ENCODE data around the gene TSR1. TPM values are rescaled to one million over a fixed set of nuclear protein-coding genes. Genes with fewer than 3 reads are reported as not detected.
A peak's percentile ranks its signal among the peaks of the same experiment; 100 is the strongest.

Gene TSR1
- polyA plus RNA-seq, 1 donor from 2014 or later, result 19.9 TPM

DNA sequence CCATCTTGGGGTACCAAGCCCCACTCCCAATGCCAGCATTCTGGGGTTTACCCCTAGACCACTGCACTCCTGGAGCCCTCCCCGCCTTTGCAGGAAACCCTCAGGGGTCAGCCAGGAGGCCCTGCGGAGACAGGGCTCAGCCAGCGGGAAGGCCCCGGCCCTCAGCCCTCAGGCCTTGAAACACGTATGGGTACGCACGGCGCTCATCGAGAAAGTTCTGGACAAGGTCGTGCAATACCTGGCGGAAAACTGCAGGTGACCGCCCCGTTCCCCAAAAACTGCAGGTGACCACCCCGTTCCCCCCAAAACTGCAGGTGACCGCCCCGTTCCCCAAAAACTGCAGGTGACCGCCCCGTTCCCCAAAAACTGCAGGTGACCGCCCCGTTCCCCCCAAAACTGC, 25.8 kb upstream of the TSR1 start:
- Mint-ChIP-seq H3K4me3 (no peak overlapping the region), H3K27ac (no peak overlapping the region), H3K27me3 (no peaks in the 10 kb centered on the region), H3K4me1 (peaks cover 0 to 2% (median 0%) of the 10 kb centered on the region in 3 donors), H3K36me3 (peaks cover 1% of the 10 kb centered on the region), H3K9me3 (no peaks in the 10 kb centered on the region)

DNA sequence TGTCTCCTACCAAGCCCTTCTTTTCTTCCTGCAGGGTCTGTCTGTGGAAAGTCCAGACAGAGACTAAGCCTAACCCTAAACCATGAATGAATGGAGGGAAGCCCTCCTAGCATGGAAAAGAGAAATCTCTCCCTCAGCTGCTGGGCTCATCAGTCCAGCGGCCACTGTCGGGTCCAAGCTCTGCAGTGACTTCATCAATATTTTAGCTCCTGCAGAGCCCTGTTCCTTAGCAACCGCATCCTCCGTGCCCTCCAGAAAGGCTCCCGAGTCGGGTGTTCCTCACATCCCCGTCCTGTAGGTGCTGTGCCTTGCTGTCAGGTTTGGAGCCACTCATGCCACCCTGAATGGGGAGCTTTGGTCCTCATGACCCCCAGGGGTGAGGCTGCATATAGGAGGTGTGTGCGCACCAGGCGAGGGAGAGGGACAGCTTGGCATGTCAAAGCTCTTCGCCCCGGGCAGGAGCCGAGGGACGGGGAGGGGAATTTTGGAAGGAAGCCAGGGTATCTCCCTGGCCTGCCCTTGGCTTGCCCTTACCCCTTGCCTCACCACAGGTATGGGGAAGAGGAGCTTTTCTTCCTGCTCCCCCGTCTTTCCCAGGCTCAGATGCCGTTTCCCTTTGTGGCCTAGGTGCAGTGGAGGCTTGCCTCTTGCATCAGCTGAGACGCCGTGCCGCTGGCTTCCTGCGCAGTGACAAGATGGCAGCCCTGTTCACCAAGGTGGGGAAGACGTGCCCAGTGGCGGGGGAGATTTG, 24.9 kb upstream of the TSR1 start:
- no peak overlapping the region for H3K27ac Mint-ChIP-seq
- H3K36me3 Mint-ChIP-seq, result no peaks in the 10 kb centered on the region
- H3K4me1 Mint-ChIP-seq, result peaks cover 0 to 2% (median 0%) of the 10 kb centered on the region in 3 donors
- H3K27me3 Mint-ChIP-seq, result no peaks in the 10 kb centered on the region
- H3K9me3 Mint-ChIP-seq, result no peaks in the 10 kb centered on the region
- H3K4me3 Mint-ChIP-seq, result no peak overlapping the region

DNA sequence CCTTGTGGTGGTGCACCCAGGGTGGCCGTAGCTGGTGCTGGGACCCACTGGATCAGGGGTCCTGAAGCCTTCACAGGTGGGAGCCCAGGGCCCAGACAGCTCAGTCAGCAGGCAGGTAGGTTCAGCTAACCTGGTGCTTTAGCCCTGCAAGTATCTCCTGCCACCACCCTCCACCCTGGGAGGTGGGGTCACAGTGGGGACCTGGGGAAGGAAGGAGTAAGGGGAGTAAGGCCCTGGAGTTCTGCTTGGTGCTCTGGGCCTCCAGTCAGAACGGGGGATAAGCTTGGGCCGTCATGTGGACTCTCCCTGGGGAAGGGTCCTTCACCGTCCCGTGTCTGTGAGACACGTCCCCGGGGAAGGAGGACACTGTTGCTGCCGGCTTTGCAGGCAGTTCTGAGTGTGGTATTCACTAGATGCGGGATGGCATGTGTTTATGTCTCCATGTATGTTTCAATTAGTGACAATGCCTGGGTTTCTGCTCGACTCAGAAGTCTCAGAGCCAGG, 21.7 kb upstream of the TSR1 start:
- Mint-ChIP-seq H3K36me3 (no peaks in the 10 kb centered on the region), H3K4me1 (peaks cover 0 to 7% (median 7%) of the 10 kb centered on the region in 3 donors), H3K4me3 (no peak overlapping the region), H3K27ac (no peak overlapping the region), H3K27me3 (no peaks in the 10 kb centered on the region), H3K9me3 (no peaks in the 10 kb centered on the region)

DNA sequence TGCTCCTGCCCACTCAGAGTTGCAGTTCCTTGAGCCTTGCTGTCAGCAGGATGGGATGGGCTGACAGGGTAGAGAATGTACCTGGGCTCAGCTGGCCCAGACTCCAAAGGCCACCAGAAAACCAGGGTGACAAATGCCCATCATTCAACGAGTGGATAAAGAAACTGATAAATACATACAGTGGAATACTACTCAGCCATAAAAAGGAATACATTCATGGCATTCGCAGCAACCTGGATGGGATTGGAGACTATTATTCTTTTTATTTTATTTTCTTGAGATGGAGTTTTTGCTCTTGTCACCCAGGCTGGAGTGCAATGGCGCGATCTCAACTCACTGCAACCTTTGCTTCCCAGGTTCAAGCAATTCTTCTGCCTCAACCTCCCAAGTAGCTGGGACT, 21.0 kb upstream of the TSR1 start:
- Mint-ChIP-seq H3K27ac (no peak overlapping the region), H3K27me3 (no peaks in the 10 kb centered on the region), H3K36me3 (no peaks in the 10 kb centered on the region), H3K4me1 (peaks cover 0 to 8% (median 7%) of the 10 kb centered on the region in 3 donors), H3K4me3 (no peak overlapping the region), H3K9me3 (no peaks in the 10 kb centered on the region)

DNA sequence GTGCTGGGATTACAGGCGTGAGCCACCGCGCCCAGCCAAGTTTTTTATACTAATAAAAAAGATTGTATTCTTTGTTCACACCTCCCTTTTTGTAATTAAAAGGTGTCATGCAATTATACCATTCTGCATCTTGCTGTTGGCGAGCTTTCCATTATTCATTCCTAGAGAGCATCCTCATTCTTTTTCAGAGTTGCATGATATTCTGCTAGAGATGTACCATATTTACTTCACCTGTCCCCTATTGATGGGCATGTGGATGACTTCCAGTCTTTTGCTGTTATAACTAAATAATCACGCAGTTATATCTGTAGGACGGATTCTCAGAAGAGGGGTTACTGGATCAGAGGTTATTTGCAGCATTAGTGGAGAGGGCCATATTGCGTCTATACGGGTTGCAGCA, 18.1 kb upstream of the TSR1 start:
- no peaks in the 10 kb centered on the region for H3K9me3 Mint-ChIP-seq
- H3K36me3 Mint-ChIP-seq, result peaks cover 2% of the 10 kb centered on the region
- no peak overlapping the region for H3K27ac Mint-ChIP-seq
- H3K4me1 Mint-ChIP-seq, result peaks cover 0 to 8% (median 6%) of the 10 kb centered on the region in 3 donors
- no peaks in the 10 kb centered on the region for H3K27me3 Mint-ChIP-seq
- H3K4me3 Mint-ChIP-seq, result no peak overlapping the region

DNA sequence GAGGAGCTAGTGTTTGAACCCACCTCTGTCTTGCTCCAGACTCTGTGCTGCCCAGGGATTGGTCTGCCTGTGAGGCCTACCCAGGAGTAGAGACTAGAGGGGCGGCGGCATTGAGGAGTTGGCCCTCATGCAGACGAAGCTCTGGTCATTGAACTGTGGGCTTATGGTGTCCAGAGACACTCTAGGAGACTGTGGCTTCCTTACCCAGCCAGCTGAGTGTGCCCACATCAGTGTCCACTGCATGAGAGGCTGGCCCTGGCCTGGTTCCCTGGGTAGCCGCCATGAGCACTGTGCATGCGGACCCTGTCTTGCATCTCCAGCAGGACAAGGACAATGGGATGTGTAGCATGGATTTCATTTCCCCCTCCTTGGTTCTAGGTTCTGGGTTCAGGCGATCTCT, 15.0 kb upstream of the TSR1 start:
- Mint-ChIP-seq H3K4me3 (no peak overlapping the region), H3K9me3 (no peaks in the 10 kb centered on the region), H3K27me3 (no peaks in the 10 kb centered on the region), H3K27ac (no peak overlapping the region), H3K4me1 (peaks cover 0 to 9% (median 6%) of the 10 kb centered on the region in 3 donors), H3K36me3 (peaks cover 4% of the 10 kb centered on the region)

DNA sequence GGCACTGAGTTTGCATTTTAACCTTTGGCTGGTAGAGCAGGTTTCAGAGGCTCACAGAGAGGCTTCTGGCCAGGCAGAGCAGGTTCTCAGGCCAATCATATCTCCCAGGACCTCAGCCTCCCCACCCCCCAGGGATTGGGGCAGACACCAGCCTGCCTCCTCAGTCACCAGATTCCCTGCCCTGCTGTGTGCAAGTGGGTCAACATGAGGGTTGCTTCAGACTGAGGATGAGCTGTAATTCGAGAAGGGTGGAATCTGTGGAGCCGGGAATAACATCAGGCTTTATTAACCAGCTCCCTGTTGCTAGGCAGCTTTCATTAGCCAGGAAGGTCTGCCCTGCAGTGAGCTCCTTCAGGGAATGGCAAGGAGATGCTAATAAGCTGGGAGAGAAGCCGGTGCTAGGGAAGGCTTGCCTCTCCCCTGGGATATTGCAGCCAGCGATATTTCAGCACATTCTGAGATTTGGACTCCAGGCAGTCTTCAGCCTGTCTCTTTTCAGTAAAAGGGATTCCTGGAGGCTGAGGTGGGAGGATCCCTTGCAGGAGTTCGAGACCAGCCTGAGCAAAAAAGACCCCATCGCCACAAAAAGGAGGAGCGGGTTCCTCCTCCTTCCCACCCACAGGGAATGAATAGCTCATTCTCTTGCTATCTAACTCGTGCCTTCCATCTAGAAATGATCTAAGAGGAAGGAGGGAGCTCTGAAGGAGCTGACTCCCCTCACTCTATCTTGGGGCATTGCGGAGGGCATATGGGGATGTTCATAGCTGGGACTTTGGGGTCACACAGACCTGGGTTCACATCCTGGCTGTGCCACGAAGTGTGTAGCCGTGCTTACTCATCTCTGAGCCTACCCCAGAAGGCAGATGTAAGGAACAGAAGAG, 11.8 kb upstream of the TSR1 start:
- H3K36me3 Mint-ChIP-seq, result peaks cover 6% of the 10 kb centered on the region
- H3K4me3 Mint-ChIP-seq, result no peak overlapping the region
- H3K27me3 Mint-ChIP-seq, result no peaks in the 10 kb centered on the region
- no peak overlapping the region for H3K27ac Mint-ChIP-seq
- no peaks in the 10 kb centered on the region for H3K9me3 Mint-ChIP-seq
- H3K4me1 Mint-ChIP-seq, result peaks cover 0 to 3% (median 2%) of the 10 kb centered on the region in 3 donors

DNA sequence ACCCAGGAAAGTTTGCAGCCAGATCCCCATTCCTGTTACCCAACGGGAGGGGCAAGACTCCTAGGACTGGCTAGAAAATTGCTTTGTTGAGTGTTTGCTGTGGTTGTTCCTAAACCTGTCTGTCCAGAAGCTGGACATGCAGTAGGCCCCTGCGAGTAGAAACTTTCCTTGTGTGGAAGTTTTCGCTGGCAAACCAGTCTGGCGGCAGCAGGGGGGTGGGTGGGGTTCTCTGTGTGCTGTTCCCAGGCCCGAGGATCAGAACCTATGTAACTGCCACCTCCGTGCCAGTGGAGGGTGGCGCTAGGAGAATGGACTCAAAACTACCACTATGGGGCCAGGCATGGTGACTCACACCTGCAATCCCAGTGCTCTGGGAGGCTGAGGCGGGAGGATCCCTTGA, 10.2 kb upstream of the TSR1 start:
- Mint-ChIP-seq H3K27ac (peak overlapping the region in 1 of 3 donors; percentile 73), H3K9me3 (no peaks in the 10 kb centered on the region), H3K4me1 (peaks cover 0 to 3% (median 1%) of the 10 kb centered on the region in 3 donors), H3K36me3 (peaks cover 6% of the 10 kb centered on the region), H3K27me3 (no peaks in the 10 kb centered on the region), H3K4me3 (no peak overlapping the region)

DNA sequence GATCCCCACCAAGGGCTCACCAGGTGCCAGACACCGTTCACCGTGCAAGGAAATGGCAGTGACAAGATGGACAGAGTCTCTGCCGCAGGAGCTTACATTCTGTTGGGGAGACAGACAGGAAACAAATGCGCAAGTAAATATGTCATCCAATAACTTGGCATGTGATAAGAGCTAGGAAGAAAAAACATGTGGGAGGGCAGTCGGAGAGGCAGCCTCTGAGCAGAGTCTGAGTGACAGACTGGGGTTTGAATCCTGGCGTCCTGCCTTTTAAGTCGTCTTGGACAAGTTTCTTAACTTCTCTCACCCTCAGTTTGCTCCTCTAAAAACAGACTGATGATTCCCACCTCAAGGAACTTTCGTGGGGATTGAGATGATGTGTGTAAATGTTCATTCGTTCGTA, 8.3 kb upstream of the TSR1 start:
- Mint-ChIP-seq H3K27ac (no peak overlapping the region), H3K4me1 (peaks cover 1 to 4% (median 2%) of the 10 kb centered on the region in 3 donors), H3K27me3 (no peaks in the 10 kb centered on the region), H3K36me3 (peaks cover 4% of the 10 kb centered on the region), H3K9me3 (no peaks in the 10 kb centered on the region), H3K4me3 (no peak overlapping the region)

DNA sequence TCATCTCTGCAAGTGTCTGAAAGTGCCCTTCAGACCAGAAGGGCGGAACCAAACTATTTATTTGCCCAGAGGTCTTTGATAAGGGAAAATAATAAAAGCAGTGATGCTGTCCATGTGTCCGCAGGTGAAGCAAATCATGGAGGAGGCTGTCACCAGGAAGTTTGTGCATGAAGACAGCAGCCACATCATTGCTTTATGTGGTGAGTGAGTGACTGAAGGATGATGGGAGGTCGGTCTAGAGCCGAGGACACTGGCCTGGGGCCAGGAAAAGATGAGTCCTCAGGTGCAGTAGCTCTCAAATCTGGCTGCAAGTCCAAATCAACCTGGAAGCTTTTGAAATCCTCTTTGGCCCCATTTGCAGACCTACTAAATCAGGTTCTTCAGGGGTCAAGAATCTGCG, 7.2 kb upstream of the TSR1 start:
- no peaks in the 10 kb centered on the region for H3K27me3 Mint-ChIP-seq
- H3K27ac Mint-ChIP-seq, result no peak overlapping the region
- H3K4me1 Mint-ChIP-seq, result peaks cover 3 to 4% (median 3%) of the 10 kb centered on the region in 3 donors
- no peaks in the 10 kb centered on the region for H3K9me3 Mint-ChIP-seq
- peaks cover 3% of the 10 kb centered on the region for H3K36me3 Mint-ChIP-seq
- peak overlapping the region in 1 of 4 donors; percentile 35 for H3K4me3 Mint-ChIP-seq

DNA sequence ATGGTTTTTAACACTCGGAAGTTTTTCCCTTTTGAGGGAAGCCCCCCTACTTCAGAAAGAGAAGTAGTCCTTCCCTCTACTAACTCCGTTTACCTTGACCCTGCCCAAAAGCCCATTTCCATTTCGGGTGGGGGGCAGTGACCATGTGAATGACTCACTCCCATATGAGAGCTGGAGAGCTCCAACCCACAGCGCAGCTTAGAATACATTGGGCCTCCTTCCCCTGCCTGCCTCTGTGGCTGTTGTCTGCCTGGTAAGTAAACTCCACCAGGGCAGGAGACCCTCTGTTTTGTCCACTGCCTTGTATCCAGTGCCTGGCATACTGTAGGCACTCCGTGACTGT, 2.0 kb upstream of the TSR1 start:
- peak overlapping the region; percentile 56 to 93 (median 71) for H3K27ac Mint-ChIP-seq
- H3K4me3 Mint-ChIP-seq, result peak overlapping the region; percentile 81 to 96 (median 93)
- peaks cover 14 to 23% (median 17%) of the 10 kb centered on the region in 3 donors for H3K4me1 Mint-ChIP-seq
- H3K9me3 Mint-ChIP-seq, result no peaks in the 10 kb centered on the region
- H3K27me3 Mint-ChIP-seq, result no peaks in the 10 kb centered on the region
- peaks cover 1% of the 10 kb centered on the region for H3K36me3 Mint-ChIP-seq

DNA sequence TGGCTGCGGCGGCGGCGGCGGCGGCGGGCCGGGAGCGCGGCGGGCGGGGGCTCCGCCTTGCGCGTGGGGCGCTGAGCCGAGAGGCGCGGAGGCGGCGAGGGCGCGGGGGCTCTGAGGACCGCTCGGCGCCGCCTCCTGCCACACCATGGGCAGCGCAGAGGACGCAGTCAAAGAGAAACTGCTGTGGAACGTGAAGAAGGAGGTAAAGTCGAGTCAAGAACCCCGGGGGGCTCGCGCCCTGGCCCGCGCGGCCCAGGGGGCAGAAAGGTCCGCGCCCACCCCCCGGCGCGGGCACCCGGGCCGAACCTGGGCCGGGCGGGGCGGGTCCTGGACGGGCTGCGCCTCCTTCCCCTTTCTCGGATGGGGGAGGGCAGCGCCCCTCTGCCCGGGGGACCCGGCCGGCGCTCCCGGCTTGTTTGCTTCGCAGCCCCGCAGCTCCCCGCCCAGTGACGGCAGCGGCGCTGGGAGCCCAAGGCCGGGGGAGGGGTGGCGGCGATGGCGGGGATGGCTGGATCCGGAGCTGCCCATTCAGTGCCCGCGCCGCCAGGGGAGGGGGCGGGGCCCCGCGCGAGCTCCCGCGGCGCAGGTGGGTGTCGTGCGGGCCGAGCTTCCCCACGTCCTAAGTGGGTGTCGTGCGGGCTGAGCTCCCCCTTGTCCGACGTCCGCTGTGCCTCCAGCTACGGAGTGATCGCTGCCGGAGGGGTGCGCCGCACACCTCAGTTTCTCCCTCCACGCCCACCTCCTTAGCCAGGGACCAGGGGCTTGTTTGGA, 1.5 kb upstream of the TSR1 start:
- peak overlapping the region in 2 of 3 donors; percentile 56 to 93 for H3K27ac Mint-ChIP-seq
- H3K4me3 Mint-ChIP-seq, result peak overlapping the region; percentile 91 to 97 (median 96)
- no peaks in the 10 kb centered on the region for H3K9me3 Mint-ChIP-seq
- H3K36me3 Mint-ChIP-seq, result peaks cover 1% of the 10 kb centered on the region
- H3K27me3 Mint-ChIP-seq, result no peaks in the 10 kb centered on the region
- peaks cover 14 to 23% (median 17%) of the 10 kb centered on the region in 3 donors for H3K4me1 Mint-ChIP-seq

DNA sequence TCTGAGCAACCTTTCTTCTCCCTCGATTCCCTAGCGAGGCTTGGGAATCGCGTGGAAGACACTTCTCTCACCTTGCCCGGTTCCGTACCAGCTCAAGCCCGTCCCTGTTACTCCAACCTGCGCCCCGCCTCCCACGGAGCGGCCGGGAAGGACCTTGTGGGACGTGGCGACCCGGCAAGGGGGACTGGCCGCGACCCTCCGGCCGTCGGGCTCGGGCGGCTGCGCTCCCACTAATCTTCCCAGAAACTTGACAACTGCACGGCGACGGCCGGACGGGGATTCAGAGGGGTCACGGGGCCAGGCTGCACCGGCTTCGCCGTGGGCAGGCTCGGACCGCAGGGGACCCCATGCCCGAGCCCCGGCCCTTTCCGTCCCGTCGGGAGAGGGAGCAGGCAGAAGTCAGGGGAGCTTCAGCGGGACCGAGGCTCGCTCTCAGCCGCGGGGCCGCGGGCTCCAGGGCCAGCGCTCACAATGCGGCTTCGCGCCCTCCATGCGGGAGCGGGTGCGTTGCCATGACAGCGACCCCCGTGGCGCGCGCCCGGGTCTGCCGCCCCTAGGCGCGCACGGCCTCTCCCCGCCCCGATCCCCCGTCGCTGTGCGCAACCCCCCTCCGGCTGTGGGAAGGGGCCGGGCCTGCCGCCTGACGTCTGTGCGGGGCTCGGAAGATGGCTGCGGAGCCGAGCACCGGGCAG, 741 bp upstream of the TSR1 start, which contains the start of gene SGSM2:
SGSM2 (plus strand) TSS at position 650 of the 692 bp plus-strand sequence. CDS start 188 bp downstream, outside the sequence.
- Mint-ChIP-seq H3K36me3 (peaks cover 1% of the 10 kb centered on the region), H3K4me3 (peak within 1 kb of the TSS; percentile 96 to 99 (median 98)), H3K27ac (peak within 1 kb of the TSS; percentile 85 to 95 (median 94))

DNA sequence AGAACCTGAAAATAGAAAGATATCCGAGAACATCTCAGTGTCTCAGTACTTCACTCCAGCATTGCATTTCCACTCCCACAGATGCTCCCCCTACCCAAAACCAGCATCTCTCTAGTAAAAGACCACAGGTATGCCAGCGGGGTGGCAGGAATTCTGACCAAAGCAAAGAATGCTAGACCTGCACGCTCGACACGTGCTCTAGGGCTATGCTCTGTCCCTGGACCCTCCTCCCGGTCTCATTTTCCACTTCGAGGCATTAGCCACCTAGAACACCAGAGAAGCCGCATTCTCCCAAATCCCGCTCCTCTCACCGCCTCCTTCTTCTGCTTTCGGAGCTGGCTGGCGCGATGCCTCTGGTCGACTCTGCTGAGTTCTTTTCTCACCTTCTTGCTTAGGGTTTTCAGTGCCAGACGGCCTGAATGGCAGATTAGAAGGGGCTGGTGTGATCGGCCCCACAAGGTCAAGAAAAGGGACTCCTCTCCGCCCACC, 487 bp downstream of the TSR1 start:
- H3K27me3 Mint-ChIP-seq, result no peaks in the 10 kb centered on the region
- peak overlapping the region; percentile 85 to 95 (median 94) for H3K27ac Mint-ChIP-seq
- H3K9me3 Mint-ChIP-seq, result no peaks in the 10 kb centered on the region
- peaks cover 1% of the 10 kb centered on the region for H3K36me3 Mint-ChIP-seq
- peak overlapping the region; percentile 92 to 99 (median 98) for H3K4me3 Mint-ChIP-seq
- H3K4me1 Mint-ChIP-seq, result peaks cover 13 to 23% (median 17%) of the 10 kb centered on the region in 3 donors

More for the DNA sequence above, 741 bp upstream of the TSR1 start, which contains the start of gene SGSM2:
- no peaks in the 10 kb centered on the region for H3K27me3 Mint-ChIP-seq
- peaks cover 14 to 23% (median 17%) of the 10 kb centered on the region in 3 donors for H3K4me1 Mint-ChIP-seq
- H3K9me3 Mint-ChIP-seq, result no peaks in the 10 kb centered on the region
